ENCODE measurements around the gene POPDC3. TPM values are rescaled to one million over a fixed set of nuclear protein-coding genes. Genes with fewer than 3 reads are reported as not detected.

Gene POPDC3
- total and polyA plus RNA-seq, 2 donors (not counting 1 experiment from before 2014, with no cell fraction given), result not detected

- Mint-ChIP-seq H3K4me1 (peaks cover 9% of the 10 kb centered on the region), H3K9me3 (ENCODE audit: insufficient read depth) (no peaks in the 10 kb centered on the region), H3K4me3 (no peak overlapping the region), H3K27me3 (peaks cover 10% of the 10 kb centered on the region), H3K27ac (no peak overlapping the region)
- Histone ChIP-seq H3K36me3 (replicated peaks in 1 of 2; ENCODE audit: control extremely low read depth in 1 of 2, control insufficient read depth in 1 of 2, extremely low read depth in 1 of 2, insufficient read depth in 2 of 2, low read length in 1 of 2) (no peaks in the 10 kb centered on the region), H3K4me3 (ENCODE audit: control extremely low read depth in 1 of 5, extremely low read depth in 1 of 5, insufficient read depth in 1 of 5, low read depth in 2 of 5, low read length in 4 of 5) (no peak overlapping the region), H3K79me2 (ENCODE audit: control insufficient read depth, insufficient read depth, low read length) (no peaks in the 10 kb centered on the region), H3K9ac (ENCODE audit: low read length) (no peak overlapping the region), H3K4me1 (ENCODE audit: control insufficient read depth in 2 of 2, insufficient read depth in 2 of 2, low read length in 2 of 2) (no peaks in the 10 kb centered on the region), H3K4me2 (replicated peaks; ENCODE audit: low read depth, low read length, poor library complexity, severe bottlenecking) (no peak overlapping the region), H3K27ac (ENCODE audit: low read length in 2 of 2) (no peak overlapping the region), H2AFZ (ENCODE audit: insufficient read depth, low read depth, low read length, poor library complexity, severe bottlenecking) (no peak overlapping the region), H3K9me3 (ENCODE audit: control extremely low read depth in 1 of 3, control insufficient read depth in 2 of 3, insufficient read depth in 1 of 3, low read length in 2 of 3) (no peaks in the 10 kb centered on the region), H3K27me3 (replicated peaks in 1 of 4; ENCODE audit: control extremely low read depth in 1 of 4, control insufficient read depth in 3 of 4, insufficient read depth in 4 of 4, low read length in 3 of 4) (no peaks in the 10 kb centered on the region), H4K20me1 (ENCODE audit: control insufficient read depth, insufficient read depth, low read length, poor library complexity, severe bottlenecking) (no peaks in the 10 kb centered on the region)
- ATAC-seq (ENCODE audit: low read depth), result no peak
- POLR2A ChIA-PET, result no interaction called here
- WGBS (ENCODE audit: insufficient coverage), result no CpG with 5 or more reads among the region's 3 CpGs
- TF ChIP-seq, protein P1, sequence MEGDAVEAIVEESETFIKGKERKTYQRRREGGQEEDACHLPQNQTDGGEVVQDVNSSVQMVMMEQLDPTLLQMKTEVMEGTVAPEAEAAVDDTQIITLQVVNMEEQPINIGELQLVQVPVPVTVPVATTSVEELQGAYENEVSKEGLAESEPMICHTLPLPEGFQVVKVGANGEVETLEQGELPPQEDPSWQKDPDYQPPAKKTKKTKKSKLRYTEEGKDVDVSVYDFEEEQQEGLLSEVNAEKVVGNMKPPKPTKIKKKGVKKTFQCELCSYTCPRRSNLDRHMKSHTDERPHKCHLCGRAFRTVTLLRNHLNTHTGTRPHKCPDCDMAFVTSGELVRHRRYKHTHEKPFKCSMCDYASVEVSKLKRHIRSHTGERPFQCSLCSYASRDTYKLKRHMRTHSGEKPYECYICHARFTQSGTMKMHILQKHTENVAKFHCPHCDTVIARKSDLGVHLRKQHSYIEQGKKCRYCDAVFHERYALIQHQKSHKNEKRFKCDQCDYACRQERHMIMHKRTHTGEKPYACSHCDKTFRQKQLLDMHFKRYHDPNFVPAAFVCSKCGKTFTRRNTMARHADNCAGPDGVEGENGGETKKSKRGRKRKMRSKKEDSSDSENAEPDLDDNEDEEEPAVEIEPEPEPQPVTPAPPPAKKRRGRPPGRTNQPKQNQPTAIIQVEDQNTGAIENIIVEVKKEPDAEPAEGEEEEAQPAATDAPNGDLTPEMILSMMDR (IDR thresholded peaks at IDR 0.05), result no peak
- no peak for TF ChIP-seq EZH2 (IDR thresholded peaks at IDR 0.05; ENCODE audit: borderline replicate concordance, insufficient read depth, low read depth, low read length, poor library complexity, severe bottlenecking)
- DNase-seq, result no peak
- intact Hi-C loops (cut with micrococcal nuclease), result no loop called here
- CTCF ChIA-PET, result no interaction called here
Observed at GRCh38 chr6:105211831-105212230, 32.0 kb upstream of the POPDC3 start.

GRCh38 chr6:105210932-105211531 lies 31.2 kb upstream of the POPDC3 start:
- Mint-ChIP-seq H3K27ac (no peak overlapping the region), H3K4me3 (no peak overlapping the region)
- no peak overlapping the region for H3K4me2 ChIP-seq (replicated peaks; ENCODE audit: low read depth, low read length, poor library complexity, severe bottlenecking)

More at GRCh38 chr6:105210932-105211531, 31.2 kb upstream of the POPDC3 start:
- no peaks in the 10 kb centered on the region for H4K20me1 ChIP-seq (ENCODE audit: control insufficient read depth, insufficient read depth, low read length, poor library complexity, severe bottlenecking)
- H3K27me3 ChIP-seq (replicated peaks in 1 of 4; ENCODE audit: control extremely low read depth in 1 of 4, control insufficient read depth in 3 of 4, insufficient read depth in 4 of 4, low read length in 3 of 4), result no peaks in the 10 kb centered on the region
- Mint-ChIP-seq H3K27me3 (peaks cover 13% of the 10 kb centered on the region), H3K9me3 (ENCODE audit: insufficient read depth) (no peaks in the 10 kb centered on the region), H3K4me1 (peaks cover 9% of the 10 kb centered on the region)
- no peaks in the 10 kb centered on the region for H3K9me3 ChIP-seq (ENCODE audit: control extremely low read depth in 1 of 3, control insufficient read depth in 2 of 3, insufficient read depth in 1 of 3, low read length in 2 of 3)
- no peak overlapping the region for H3K27ac ChIP-seq (ENCODE audit: low read length in 2 of 2)
- no peak overlapping the region for H3K9ac ChIP-seq (ENCODE audit: low read length)
- H2AFZ ChIP-seq (ENCODE audit: insufficient read depth, low read depth, low read length, poor library complexity, severe bottlenecking), result no peak overlapping the region
- no CpG with 5 or more reads among the region's 1 CpG for WGBS (ENCODE audit: insufficient coverage)
- no peak for TF ChIP-seq EZH2 (IDR thresholded peaks at IDR 0.05; ENCODE audit: borderline replicate concordance, insufficient read depth, low read depth, low read length, poor library complexity, severe bottlenecking)
- TF ChIP-seq, protein P1 (IDR thresholded peaks at IDR 0.05), result no peak
- no peaks in the 10 kb centered on the region for H3K36me3 ChIP-seq (replicated peaks in 1 of 2; ENCODE audit: control extremely low read depth in 1 of 2, control insufficient read depth in 1 of 2, extremely low read depth in 1 of 2, insufficient read depth in 2 of 2, low read length in 1 of 2)
- no peak for DNase-seq
- intact Hi-C loops (cut with micrococcal nuclease), result no loop called here
- no peak overlapping the region for H3K4me3 ChIP-seq (ENCODE audit: control extremely low read depth in 1 of 5, extremely low read depth in 1 of 5, insufficient read depth in 1 of 5, low read depth in 2 of 5, low read length in 4 of 5)
- no peak for ATAC-seq (ENCODE audit: low read depth)
- H3K4me1 ChIP-seq (ENCODE audit: control insufficient read depth in 2 of 2, insufficient read depth in 2 of 2, low read length in 2 of 2), result no peaks in the 10 kb centered on the region
- ChIA-PET POLR2A (no interaction called here), CTCF (no interaction called here)
- H3K79me2 ChIP-seq (ENCODE audit: control insufficient read depth, insufficient read depth, low read length), result no peaks in the 10 kb centered on the region
